ENCODE measurements around the gene CFAP61.

CFAP61 gene

GRCh38 chr20:20089018-20089417 lies 36.7 kb downstream of the CFAP61 start:
- H3K4me3 ChIP-seq (ENCODE audit: low read depth, low read length): no peak overlapping the region
- TF ChIP-seq CTCF (IDR thresholded peaks at IDR 0.05; ENCODE audit: borderline replicate concordance, insufficient read depth, low read depth, low read length): no peak

DNA sequence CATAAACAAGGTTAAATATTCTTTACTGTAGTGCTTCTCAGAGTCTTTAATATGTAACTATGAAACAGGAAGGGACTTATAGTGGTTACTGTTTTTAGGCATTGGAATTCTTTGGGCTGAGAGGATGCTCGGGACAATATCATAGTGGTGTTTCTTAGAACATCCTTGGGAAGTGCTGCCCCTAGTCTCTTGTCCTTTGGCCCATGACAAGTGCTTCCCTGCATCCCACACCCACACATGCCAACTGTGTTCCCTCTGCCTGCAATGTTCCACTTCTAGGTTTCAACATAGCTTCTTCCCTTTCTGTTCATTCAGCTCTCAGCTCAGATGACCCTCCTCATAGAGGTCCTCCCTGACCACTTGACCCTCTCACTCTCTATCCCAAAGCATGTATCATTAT lies 37.6 kb downstream of the CFAP61 start:
- no peak overlapping the region for H3K4me3 ChIP-seq (ENCODE audit: low read depth, low read length)
- TF ChIP-seq CTCF (IDR thresholded peaks at IDR 0.05; ENCODE audit: borderline replicate concordance, insufficient read depth, low read depth, low read length): no peak

DNA sequence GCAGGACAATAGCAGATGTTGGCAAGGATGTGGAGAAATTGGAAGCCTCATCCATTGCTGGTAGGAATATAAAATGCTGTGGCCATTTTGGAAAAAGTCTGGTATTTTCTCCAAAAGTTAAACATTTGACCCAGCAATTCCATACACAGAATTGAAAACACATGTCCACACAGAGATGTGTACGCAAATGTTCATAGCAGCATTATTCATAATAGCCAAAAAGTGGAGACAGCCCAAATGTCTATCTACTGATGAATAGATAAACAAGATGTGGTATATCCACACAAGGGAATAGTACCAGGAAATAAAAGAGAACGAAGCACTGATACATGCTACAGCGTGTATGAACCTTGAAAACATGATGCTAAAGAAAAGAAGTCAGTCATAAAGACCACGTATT lies 40.5 kb downstream of the CFAP61 start:
- no peak overlapping the region for H3K4me3 ChIP-seq (ENCODE audit: low read depth, low read length)
- TF ChIP-seq CTCF (IDR thresholded peaks at IDR 0.05; ENCODE audit: borderline replicate concordance, insufficient read depth, low read depth, low read length): no peak

- no peak for TF ChIP-seq CTCF (IDR thresholded peaks at IDR 0.05; ENCODE audit: borderline replicate concordance, insufficient read depth, low read depth, low read length)
- H3K4me3 ChIP-seq (ENCODE audit: low read depth, low read length): no peak overlapping the region
Measured at GRCh38 chr20:20094410-20094809, 42.1 kb downstream of the CFAP61 start.

DNA sequence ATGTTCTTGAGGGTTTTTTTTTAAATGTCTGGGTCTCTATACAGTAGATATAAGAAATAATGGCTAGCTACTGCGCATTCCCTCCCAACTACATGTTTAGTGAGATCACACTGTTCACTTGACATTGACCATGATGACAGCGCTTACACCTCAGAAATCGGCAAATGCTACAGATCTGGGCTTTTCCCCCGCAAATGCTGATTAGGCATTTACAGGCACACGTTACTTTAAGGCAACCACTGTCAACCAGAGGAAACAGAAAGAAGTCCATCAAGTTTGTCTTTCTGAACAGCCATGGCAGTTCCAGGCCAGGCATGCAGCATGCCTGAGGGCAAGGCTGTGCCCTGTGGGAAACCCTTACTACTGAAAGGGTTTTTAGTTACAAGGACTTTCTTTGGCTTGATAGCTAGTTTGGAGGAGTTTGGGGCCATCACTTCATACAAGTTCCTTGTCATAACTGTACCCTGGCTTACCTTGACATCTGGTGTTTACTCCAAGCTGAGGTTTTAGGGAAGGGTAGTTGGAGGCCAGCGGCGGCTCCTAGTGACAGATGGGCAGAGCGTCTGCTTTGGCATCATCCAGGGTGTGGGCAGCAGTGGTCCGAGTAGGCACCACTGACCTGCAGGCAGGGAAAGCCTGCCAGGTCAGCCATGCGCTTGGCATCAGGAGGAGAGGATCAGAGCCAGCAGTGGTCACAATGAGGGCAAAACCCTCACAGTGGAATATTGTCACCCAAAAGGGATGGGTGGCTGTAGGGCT lies 43.0 kb downstream of the CFAP61 start:
- no peak overlapping the region for H3K4me3 ChIP-seq (ENCODE audit: low read depth, low read length)

DNA sequence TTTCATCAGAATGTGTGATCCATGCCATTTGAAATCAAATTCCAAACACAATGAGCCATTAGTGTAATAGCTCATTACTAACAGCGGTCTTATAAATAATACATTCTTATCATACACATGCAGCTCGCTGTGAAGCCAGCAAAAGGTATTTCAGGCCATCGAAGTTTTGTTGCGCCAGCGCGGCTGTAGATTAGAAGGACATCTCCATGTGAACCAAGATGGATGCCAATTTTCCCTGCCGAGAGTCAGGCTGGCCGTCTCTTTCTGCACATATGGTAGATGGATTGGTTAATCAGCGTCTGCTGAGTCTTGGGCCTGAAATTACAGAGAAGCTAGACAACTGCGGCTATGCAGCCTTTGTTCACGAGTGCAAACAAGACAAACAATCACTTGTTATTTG lies 44.1 kb downstream of the CFAP61 start:
- no peak for TF ChIP-seq CTCF (IDR thresholded peaks at IDR 0.05; ENCODE audit: borderline replicate concordance, insufficient read depth, low read depth, low read length)

More for the DNA sequence above, 43.0 kb downstream of the CFAP61 start:
- TF ChIP-seq CTCF (IDR thresholded peaks at IDR 0.05; ENCODE audit: borderline replicate concordance, insufficient read depth, low read depth, low read length): no peak

GRCh38 chr20:20100881-20101280 lies 48.5 kb downstream of the CFAP61 start:
- no peak for TF ChIP-seq CTCF (IDR thresholded peaks at IDR 0.05; ENCODE audit: borderline replicate concordance, insufficient read depth, low read depth, low read length)
- no peak overlapping the region for H3K4me3 ChIP-seq (ENCODE audit: low read depth, low read length)

More for the DNA sequence above, 44.1 kb downstream of the CFAP61 start:
- no peak overlapping the region for H3K4me3 ChIP-seq (ENCODE audit: low read depth, low read length)
